ENCODE results near the gene PADI4.

The PADI4 gene

GRCh38 chr1:17307946-17308345 lies at the start of gene PADI4:
Gene PADI4, plus strand, starts transcription at chr1:17308197. Its CDS starts 26 bp downstream, at chr1:17308223.
- DNase-seq (ENCODE audit: low read depth) = no peak

GRCh38 chr1:17258758-17259130 lies 49.3 kb upstream of the PADI4 start:
- DNase-seq (ENCODE audit: low read depth) = no peak

GRCh38 chr1:17259233-17259873 lies 48.6 kb upstream of the PADI4 start:
- DNase-seq (ENCODE audit: low read depth) = no peak

GRCh38 chr1:17260264-17260663 lies 47.7 kb upstream of the PADI4 start:
- DNase-seq (ENCODE audit: low read depth) = no peak

GRCh38 chr1:17260738-17261137 lies 47.3 kb upstream of the PADI4 start:
- no peak for DNase-seq (ENCODE audit: low read depth)

- DNase-seq (ENCODE audit: low read depth) = no peak
Measured at GRCh38 chr1:17263936-17264335, 44.1 kb upstream of the PADI4 start.

GRCh38 chr1:17264470-17264869 lies 43.5 kb upstream of the PADI4 start:
- DNase-seq (ENCODE audit: low read depth) = no peak

- no peak for DNase-seq (ENCODE audit: low read depth)
Measured at GRCh38 chr1:17265162-17265561, 42.8 kb upstream of the PADI4 start.

- no peak for DNase-seq (ENCODE audit: low read depth)
Measured at GRCh38 chr1:17265950-17266349, 42.0 kb upstream of the PADI4 start.

- no peak for DNase-seq (ENCODE audit: low read depth)
Measured at GRCh38 chr1:17270891-17271765, 36.9 kb upstream of the PADI4 start.

GRCh38 chr1:17272066-17272465 lies 35.9 kb upstream of the PADI4 start:
- DNase-seq (ENCODE audit: low read depth) = no peak

GRCh38 chr1:17272646-17273045 lies 35.4 kb upstream of the PADI4 start:
- no peak for DNase-seq (ENCODE audit: low read depth)

GRCh38 chr1:17273096-17273495 lies 34.9 kb upstream of the PADI4 start:
- no peak for DNase-seq (ENCODE audit: low read depth)

- DNase-seq (ENCODE audit: low read depth) = no peak
Measured at GRCh38 chr1:17274186-17275170, 33.5 kb upstream of the PADI4 start.

GRCh38 chr1:17276568-17276967 lies 31.4 kb upstream of the PADI4 start:
- DNase-seq (ENCODE audit: low read depth) = no peak

GRCh38 chr1:17277511-17278159 lies 30.4 kb upstream of the PADI4 start:
- DNase-seq (ENCODE audit: low read depth) = no peak

GRCh38 chr1:17278996-17279830 lies 28.8 kb upstream of the PADI4 start:
- DNase-seq (ENCODE audit: low read depth) = no peak

GRCh38 chr1:17280436-17280835 lies 27.6 kb upstream of the PADI4 start:
- DNase-seq (ENCODE audit: low read depth) = no peak

- DNase-seq (ENCODE audit: low read depth) = no peak
Measured at GRCh38 chr1:17280894-17281293, 27.1 kb upstream of the PADI4 start.

- DNase-seq (ENCODE audit: low read depth) = no peak
Measured at GRCh38 chr1:17281775-17282181, 26.2 kb upstream of the PADI4 start.

- no peak for DNase-seq (ENCODE audit: low read depth)
Measured at GRCh38 chr1:17282836-17283235, 25.2 kb upstream of the PADI4 start.

Measured in activated T-cell treated with anti-CD3 and anti-CD28 coated beads for 1 hour (primary cell).